Fibroblast of upper back skin (primary cell): ENCODE data around the gene NIBAN1.

Experiments used
- DNase-seq: peaks from one replicate; pipeline ENCODE4 v3.0.0-alpha.2; 2013

Gene NIBAN1

GRCh38 chr1:184943998-184944397 lies 30.3 kb downstream of the NIBAN1 start:
- DNase-seq, result no peak

- no peak for DNase-seq
These were observed 32.6 kb downstream of the NIBAN1 start for GRCh38 chr1:184941735-184942134.

- no peak for DNase-seq
These were observed 32.9 kb downstream of the NIBAN1 start for GRCh38 chr1:184941410-184941733.

GRCh38 chr1:184940694-184941409 lies 33.5 kb downstream of the NIBAN1 start:
- no peak for DNase-seq

- peak; percentile 54 for DNase-seq
These were observed 34.1 kb downstream of the NIBAN1 start for GRCh38 chr1:184940226-184940625.

- no peak for DNase-seq
These were observed 36.6 kb downstream of the NIBAN1 start for GRCh38 chr1:184937729-184938128.

- no peak for DNase-seq
These were observed 38.1 kb downstream of the NIBAN1 start for GRCh38 chr1:184935920-184936798.

- no peak for DNase-seq
These were observed 40.4 kb downstream of the NIBAN1 start for GRCh38 chr1:184933944-184934343.

GRCh38 chr1:184932319-184932718 lies 42.0 kb downstream of the NIBAN1 start:
- DNase-seq, result no peak

GRCh38 chr1:184931566-184931965 lies 42.7 kb downstream of the NIBAN1 start:
- no peak for DNase-seq

GRCh38 chr1:184930645-184931044 lies 43.7 kb downstream of the NIBAN1 start:
- DNase-seq, result no peak

- no peak for DNase-seq
These were observed 44.1 kb downstream of the NIBAN1 start for GRCh38 chr1:184930232-184930631.

GRCh38 chr1:184929711-184930202 lies 44.6 kb downstream of the NIBAN1 start:
- no peak for DNase-seq

GRCh38 chr1:184928394-184928793 lies 45.9 kb downstream of the NIBAN1 start:
- no peak for DNase-seq
